GM12878 (cell line): Measurements from ENCODE around the gene MCM5. TPM values are rescaled to one million over a fixed set of nuclear protein-coding genes. Genes with fewer than 3 reads are reported as not detected.

Source experiments
- ATAC-seq: fragments of 200-7000 bp; cut with Tn5 transposase; 3 replicates; pipeline ENCODE4 v1.9.1; 2020; ENCODE audit warnings: mild to moderate bottlenecking, moderate library complexity
- BruUV-seq: library from RNA; stranded (reverse); fragments of 400-500 nt; replicated peaks from 2 replicates; lab custom pipeline; 2021; lab: Mats Ljungman, UMichigan
- CTCF ChIA-PET: fragments of 300-600 bp; sonication (Branson Sonifier 250); formaldehyde crosslinking; extraction: SDS; loops from one replicate; lab custom pipeline; 2021; ENCODE audit warnings: inconsistent platforms; lab: Yijun Ruan, JAX
- POLR2A ChIA-PET: fragments of 350-600 bp; formaldehyde crosslinking; extraction: SDS; loops from one replicate; lab custom pipeline; 2021; ENCODE audit warnings: inconsistent platforms; lab: Charles Lee
- RAD21 ChIA-PET: fragments of 300-600 bp; sonication (Branson Sonifier 250); formaldehyde crosslinking; loops from one replicate; lab custom pipeline; 2023; ENCODE audit warnings: antibody characterized with exemption; ENCODE audit not compliant: unreplicated experiment; lab: Charles Lee
- SMC1A ChIA-PET: fragments of 300-600 bp; sonication (Branson Sonifier 250); formaldehyde crosslinking; loops from one replicate; lab custom pipeline; 2023; ENCODE audit not compliant: unreplicated experiment, uncharacterized antibody; lab: Charles Lee
- DNase-seq: peaks from one replicate; pipeline ENCODE4 v3.0.0-alpha.2; 2011; ENCODE audit warnings: low read depth, low spot score
- FAIRE-seq: peaks from 3 replicates; lab custom pipeline; 2011; peaks lifted over from hg19 to GRCh38; lab: Jason Lieb, UNC
- H2AFZ ChIP-seq: 2 replicates; pipeline ENCODE4 v1.6.0; 2011; ENCODE audit warnings: low read depth, low read length, control low read depth; ENCODE audit not compliant: control insufficient read depth
- H3K27ac ChIP-seq: 2 replicates; pipeline ENCODE4 v1.5.1; 2011; ENCODE audit warnings: control low read depth; ENCODE audit not compliant: control insufficient read depth, insufficient read depth
- H3K27me3 ChIP-seq, 2 experiments: replicated peaks in 1 of 2; 2 replicates each; pipeline versions ENCODE4 v1.6.0 to v1.6.1; 2011; ENCODE audit warnings: low read length in 1 of 2; ENCODE audit not compliant: control insufficient read depth in 2 of 2, insufficient read depth in 2 of 2
- H3K36me3 ChIP-seq, 2 experiments: 2 replicates each; pipeline ENCODE4 v1.5.1; 2011; ENCODE audit warnings: low read length in 1 of 2; ENCODE audit not compliant: control insufficient read depth in 2 of 2, insufficient read depth in 2 of 2
- H3K4me1 ChIP-seq: 2 replicates; pipeline ENCODE4 v1.6.1; 2011; ENCODE audit warnings: mild to moderate bottlenecking, low read length, moderate library complexity, mixed read lengths; ENCODE audit not compliant: control insufficient read depth, insufficient read depth
- H3K4me2 ChIP-seq: 2 replicates; pipeline ENCODE4 v1.6.0; 2011; ENCODE audit warnings: control low read depth; ENCODE audit not compliant: control insufficient read depth, insufficient read depth
- H3K4me3 ChIP-seq: fragments of 200-600 bp; sonication (generic); 2 replicates; pipeline ENCODE4 v1.5.1; 2016
- H3K79me2 ChIP-seq: 2 replicates; pipeline ENCODE4 v1.6.0; 2011; ENCODE audit warnings: low read length; ENCODE audit not compliant: control insufficient read depth, insufficient read depth
- H3K9ac ChIP-seq: 2 replicates; pipeline ENCODE4 v1.8.0; 2011; ENCODE audit warnings: low read length, control low read depth, mixed read lengths; ENCODE audit not compliant: control insufficient read depth, insufficient read depth
- H3K9me3 ChIP-seq: replicated peaks from 3 replicates; pipeline ENCODE4 v1.5.1; 2011; ENCODE audit warnings: mild to moderate bottlenecking, low read length; ENCODE audit not compliant: control insufficient read depth, insufficient read depth
- H4K20me1 ChIP-seq: 2 replicates; pipeline ENCODE4 v1.6.0; 2011; ENCODE audit not compliant: control insufficient read depth, insufficient read depth
- CHD2 ChIP-seq: IDR thresholded peaks from 2 replicates; pipeline ENCODE4 v1.6.1; 2011; ENCODE audit warnings: low read depth, low read length, improper control_type of control experiment, borderline replicate concordance
- CUX1 ChIP-seq: IDR thresholded peaks from 2 replicates; pipeline ENCODE4 v1.6.1; 2012; ENCODE audit warnings: improper control_type of control experiment, low read depth, low read length; ENCODE audit not compliant: insufficient replicate concordance
- EED ChIP-seq: sonication (generic); IDR thresholded peaks from 2 replicates; pipeline ENCODE4 v1.6.1; 2016; ENCODE audit warnings: antibody characterized with exemption, low read depth
- HDGF ChIP-seq: fragments of 450-650 bp; IDR thresholded peaks from 2 replicates; pipeline ENCODE4 v1.6.1; 2016; ENCODE audit warnings: antibody characterized with exemption
- KLF5 ChIP-seq: fragments of 450-650 bp; IDR thresholded peaks from 2 replicates; pipeline ENCODE4 v1.6.1; 2014; ENCODE audit warnings: mild to moderate bottlenecking; ENCODE audit not compliant: partially characterized antibody
- MLLT1 ChIP-seq: fragments of 450-650 bp; IDR thresholded peaks from 2 replicates; pipeline ENCODE4 v1.6.1; 2016; ENCODE audit warnings: mild to moderate bottlenecking
- NFXL1 ChIP-seq: fragments of 450-650 bp; IDR thresholded peaks from 2 replicates; pipeline ENCODE4 v1.6.1; 2017; ENCODE audit warnings: antibody characterized with exemption, mild to moderate bottlenecking, borderline replicate concordance
- RUNX3 ChIP-seq: IDR thresholded peaks from 2 replicates; pipeline ENCODE4 v1.6.1; 2012; ENCODE audit warnings: low read length, inconsistent platforms
- TCF12 ChIP-seq: IDR thresholded peaks from 2 replicates; pipeline ENCODE4 v1.6.1; 2011; ENCODE audit warnings: low read depth, mild to moderate bottlenecking, low read length
- ZBTB40 ChIP-seq: fragments of 450-650 bp; IDR thresholded peaks from 2 replicates; pipeline ENCODE4 v1.6.1; 2016; ENCODE audit warnings: mild to moderate bottlenecking, moderate library complexity, borderline replicate concordance
- ZNF24 ChIP-seq: fragments of 450-650 bp; IDR thresholded peaks from 2 replicates; pipeline ENCODE4 v1.6.1; 2017; ENCODE audit warnings: antibody characterized with exemption, mild to moderate bottlenecking
- WGBS: methylation state at CpG from one replicate; pipeline ENCODE4 v1.1.6; 2016; ENCODE audit warnings: low lambda C conversion rate; ENCODE audit not compliant: insufficient replicate concordance, insufficient coverage; ENCODE audit errors: missing lambda C conversion rate; 5-methylcytosine and 5-hydroxymethylcytosine counted together
- in situ Hi-C: fragments of 300-500 bp; cut with MboI; formaldehyde crosslinking; loops from 9 replicates; pipeline ENCODE4 v1.14.3; 2018; ENCODE audit warnings: mixed read lengths
- intact Hi-C: fragments of 100-400 bp; cut with micrococcal nuclease; formaldehyde crosslinking; loops from one replicate; pipeline ENCODE4 v1.14.2; 2022; ENCODE audit not compliant: unreplicated experiment
- polyA plus RNA-seq, 11 experiments: library from polyadenylated mRNA; depleted of rRNA in 4 of 11; unstranded in 6 of 11; stranded (reverse) in 5 of 11; fragments of >200 nt; fragmentation: Nextera tagmentation in 4 of 11; fragmentation: Illumina TruSeq in 1 of 11; extraction: Ambion mirVana in 4 of 11; extraction: Trizol in 1 of 11; gene quantifications; 1 replicate in 1 of 11; 2 replicates in 10 of 11; pipeline versions ENCODE4 v1.2.1 to v1.2.3, GENCODE V29; 2011 to 2016; ENCODE audit warnings: inconsistent platforms in 2 of 11, missing spikeins in 2 of 11, low read depth in 1 of 11
- total RNA-seq, 4 experiments: library from RNA; depleted of rRNA in 3 of 4; stranded (reverse); fragments of >200 nt in 3 of 4; fragmentation: Illumina TruSeq in 1 of 4; extraction: Trizol in 1 of 4; gene quantifications; 2 replicates each; pipeline versions ENCODE4 v1.2.1 to v1.2.3, GENCODE V29; 2013 to 2021

The MCM5 gene
- total and polyA plus RNA-seq, 10 of the 15 experiments (the other 5 are each of a cell fraction or from before 2014, with no cell fraction given), result 14.1 to 360 (median 164) TPM

- no peak for TF ChIP-seq CUX1
- no peak for TF ChIP-seq TCF12
- no peak for TF ChIP-seq RUNX3
- no peak for TF ChIP-seq HDGF
- no peak for TF ChIP-seq EED
These were observed 65.3 kb downstream of the MCM5 start (continued) for GRCh38 chr22:35465109-35465701.

- Histone ChIP-seq H3K36me3 (no peaks in the 10 kb centered on the region), H3K27ac (no peak overlapping the region), H3K9ac (no peak overlapping the region), H2AFZ (no peak overlapping the region), H3K4me1 (no peaks in the 10 kb centered on the region), H3K79me2 (no peaks in the 10 kb centered on the region), H3K4me2 (no peak overlapping the region), H3K4me3 (no peak overlapping the region), H3K9me3 (no peaks in the 10 kb centered on the region; the same call in 2 of the 3 replicates), H3K27me3 (no peaks in the 10 kb centered on the region), H4K20me1 (no peaks in the 10 kb centered on the region)
- ATAC-seq (no peak), FAIRE-seq (no peak), DNase-seq (no peak)
- POLR2A ChIA-PET, result no interaction called here
- RAD21 ChIA-PET, result no interaction called here
- no TSS peak for BruUV-seq
- 74% methylated on average over 9 of the region's 11 CpGs for WGBS
- SMC1A ChIA-PET, result no interaction called here
- in situ Hi-C loops (no loop called here), intact Hi-C loops (no loop called here)
- CTCF ChIA-PET, result interaction anchor here (0.6 to 0.7 kb wide), 2 partner anchors 13 to 1306 kb away, joined by 3 read pairs; no protein-coding TSS in a partner anchor
- TF ChIP-seq NFXL1, result no peak
- TF ChIP-seq ZNF24, result no peak
- no peak for TF ChIP-seq ZBTB40
- no peak for TF ChIP-seq KLF5
- no peak for TF ChIP-seq CHD2
- TF ChIP-seq MLLT1, result no peak
These were observed 67.9 kb downstream of the MCM5 start for GRCh38 chr22:35467681-35468434.
